ENCODE results near the gene FBXL15.

Gene FBXL15

GRCh38 chr10:102460836-102461186, 40.2 kb downstream of the FBXL15 start:
- no peak for DNase-seq
- H3K36me3 ChIP-seq (replicated peaks; ENCODE audit: insufficient read depth, low read length) = no peaks in the 10 kb centered on the region
- TF ChIP-seq EZH2 (optimal IDR thresholded peaks at IDR 0.05; ENCODE audit: low read depth, low read length) (no peak), EZH2phosphoT487 (IDR thresholded peaks at IDR 0.05; ENCODE audit: low read length) (no peak), CTCF (IDR thresholded peaks at IDR 0.05; ENCODE audit: low read length) (no peak)
- H3F3A ChIP-seq (ENCODE audit: insufficient read depth, low read length) = peaks cover 3% of the 10 kb centered on the region; the same call in 1 of the 2 replicates
- no peaks in the 10 kb centered on the region for H3K9me2 ChIP-seq (replicated peaks; ENCODE audit: insufficient read depth, low read length)
- H3K4me2 ChIP-seq (ENCODE audit: low read depth, low read length) = peak overlapping the region; percentile 96
- H3K27ac ChIP-seq (ENCODE audit: low read length) = no peak overlapping the region
- peak overlapping the region; percentile 72 for H3K4me3 ChIP-seq (ENCODE audit: low read length)
- no peaks in the 10 kb centered on the region for H4K20me1 ChIP-seq (ENCODE audit: insufficient read depth, low read length)
- peak overlapping the region; percentile 98 for H2AFZ ChIP-seq (ENCODE audit: low read length)
- no peaks in the 10 kb centered on the region for H3K9me3 ChIP-seq (replicated peaks; ENCODE audit: insufficient read depth, low read length)
- no peaks in the 10 kb centered on the region for H3K79me2 ChIP-seq (ENCODE audit: low read length)
- H3K27me3 ChIP-seq (replicated peaks; ENCODE audit: insufficient read depth, low read length) = no peaks in the 10 kb centered on the region
- H3K9ac ChIP-seq (ENCODE audit: low read length) = peak overlapping the region; percentile 46; the same call in 1 of the 2 replicates
- peaks cover 14% of the 10 kb centered on the region for H3K4me1 ChIP-seq (ENCODE audit: low read length)

DNA sequence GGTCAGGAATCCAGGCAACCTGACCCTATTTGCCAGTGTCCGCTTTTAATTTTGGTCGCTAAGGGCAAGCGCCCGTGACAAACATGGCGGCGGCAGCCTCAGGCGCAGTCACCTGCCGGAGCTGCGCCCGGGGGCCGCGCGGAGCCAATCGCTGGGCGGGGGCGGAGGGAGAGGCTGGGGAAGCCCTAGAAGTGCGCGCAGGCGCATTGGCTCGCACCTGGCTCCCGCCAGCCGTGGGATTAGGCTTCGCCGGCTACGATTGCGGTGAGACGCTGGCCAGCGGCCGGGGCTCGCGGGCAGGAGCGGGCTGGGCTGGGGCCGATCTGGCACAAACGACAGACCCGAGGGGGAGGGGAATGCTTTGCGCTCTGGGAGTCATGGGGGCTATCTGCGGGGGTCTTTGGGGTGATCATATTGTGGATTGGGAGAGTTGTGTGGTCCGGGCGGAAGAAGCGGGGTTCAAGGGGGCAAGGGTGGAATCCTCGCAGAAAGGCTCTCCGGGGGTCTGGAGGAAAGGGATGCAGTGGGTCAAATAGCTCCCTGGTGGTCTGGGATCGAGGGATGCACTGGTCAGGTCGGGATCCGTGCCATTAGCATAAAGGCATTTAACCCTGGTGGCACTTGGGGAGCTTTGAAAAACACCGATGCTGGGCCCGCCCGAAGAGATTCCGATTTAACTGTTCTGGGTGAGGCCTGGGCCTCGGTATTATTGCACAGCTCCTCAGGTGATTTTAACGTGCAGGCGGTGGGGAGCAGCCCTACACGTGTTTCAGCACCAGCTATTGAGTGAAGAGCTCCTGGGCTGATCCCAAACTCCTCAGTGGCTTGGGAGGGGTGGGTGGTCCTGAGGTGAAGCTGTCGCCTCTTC, 40.8 kb downstream of the FBXL15 start:
- TF ChIP-seq EZH2 (optimal IDR thresholded peaks at IDR 0.05; ENCODE audit: low read depth, low read length) (no peak), EZH2phosphoT487 (IDR thresholded peaks at IDR 0.05; ENCODE audit: low read length) (no peak), CTCF (IDR thresholded peaks at IDR 0.05; ENCODE audit: low read length) (no peak)
- Histone ChIP-seq H3F3A (ENCODE audit: insufficient read depth, low read length) (no peaks in the 10 kb centered on the region), H3K36me3 (replicated peaks; ENCODE audit: insufficient read depth, low read length) (no peaks in the 10 kb centered on the region), H3K79me2 (ENCODE audit: low read length) (no peaks in the 10 kb centered on the region), H3K9ac (ENCODE audit: low read length) (peak overlapping the region; percentile 53; the same call in 1 of the 2 replicates), H3K4me3 (ENCODE audit: low read length) (peak overlapping the region; percentile 72), H3K4me2 (ENCODE audit: low read depth, low read length) (peak overlapping the region; percentile 96), H3K9me3 (replicated peaks; ENCODE audit: insufficient read depth, low read length) (no peaks in the 10 kb centered on the region), H4K20me1 (ENCODE audit: insufficient read depth, low read length) (no peaks in the 10 kb centered on the region), H3K9me2 (replicated peaks; ENCODE audit: insufficient read depth, low read length) (no peaks in the 10 kb centered on the region), H3K27me3 (replicated peaks; ENCODE audit: insufficient read depth, low read length) (no peaks in the 10 kb centered on the region), H3K27ac (ENCODE audit: low read length) (no peak overlapping the region), H3K4me1 (ENCODE audit: low read length) (peaks cover 14% of the 10 kb centered on the region), H2AFZ (ENCODE audit: low read length) (peak overlapping the region; percentile 98)
- peak; percentile 95 for DNase-seq

DNA sequence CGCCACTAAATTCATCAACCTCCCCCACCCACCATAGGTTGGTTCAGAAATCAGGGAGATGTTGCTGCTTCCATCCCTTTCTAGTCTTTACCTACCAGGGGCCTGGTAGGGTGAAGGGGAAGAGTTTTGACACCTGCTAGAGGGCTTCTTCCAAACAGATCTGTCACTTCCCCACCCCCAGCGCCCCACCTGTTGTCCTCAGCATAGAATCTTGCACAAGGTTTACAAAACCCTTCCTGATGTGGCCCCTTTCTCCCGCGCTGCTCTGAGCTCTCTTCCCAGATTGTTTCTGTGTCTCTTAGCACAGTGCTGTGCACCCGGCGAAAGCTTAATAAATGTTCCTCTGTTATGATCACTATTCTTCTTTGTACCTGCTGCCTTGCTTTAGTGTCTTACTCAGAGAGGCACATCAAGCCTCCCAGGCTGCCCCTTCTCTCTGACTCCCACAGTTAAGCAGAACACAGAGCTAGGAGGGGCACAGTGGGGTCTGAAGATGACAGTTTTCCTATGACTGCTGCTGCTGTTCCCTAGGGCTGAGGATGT, 41.9 kb downstream of the FBXL15 start:
- Histone ChIP-seq H4K20me1 (ENCODE audit: insufficient read depth, low read length) (no peaks in the 10 kb centered on the region), H3K27ac (ENCODE audit: low read length) (no peak overlapping the region), H3K27me3 (replicated peaks; ENCODE audit: insufficient read depth, low read length) (no peaks in the 10 kb centered on the region), H3K9me2 (replicated peaks; ENCODE audit: insufficient read depth, low read length) (no peaks in the 10 kb centered on the region), H3K79me2 (ENCODE audit: low read length) (no peaks in the 10 kb centered on the region), H3K9ac (ENCODE audit: low read length) (no peak overlapping the region), H3K4me1 (ENCODE audit: low read length) (peaks cover 14% of the 10 kb centered on the region), H2AFZ (ENCODE audit: low read length) (no peak overlapping the region), H3K9me3 (replicated peaks; ENCODE audit: insufficient read depth, low read length) (no peaks in the 10 kb centered on the region), H3K4me3 (ENCODE audit: low read length) (no peak overlapping the region), H3K4me2 (ENCODE audit: low read depth, low read length) (peak overlapping the region; percentile 38; the same call in 1 of the 2 replicates), H3K36me3 (replicated peaks; ENCODE audit: insufficient read depth, low read length) (no peaks in the 10 kb centered on the region), H3F3A (ENCODE audit: insufficient read depth, low read length) (no peaks in the 10 kb centered on the region)
- TF ChIP-seq CTCF (IDR thresholded peaks at IDR 0.05; ENCODE audit: low read length) (no peak), EZH2phosphoT487 (IDR thresholded peaks at IDR 0.05; ENCODE audit: low read length) (no peak), EZH2 (optimal IDR thresholded peaks at IDR 0.05; ENCODE audit: low read depth, low read length) (no peak)
- DNase-seq = no peak
